ENCODE measurements around the gene FES.
A peak's percentile ranks its signal among the peaks of the same experiment; 100 is the strongest.

Gene FES

GRCh38 chr15:90941038-90941437 lies 56.7 kb downstream of the FES start:
- peak in 2 of 10 donors; percentile 2 to 50 for DNase-seq
- intact Hi-C loops (cut with DNase I): no loop called here

- intact Hi-C loops (cut with DNase I): no loop called here
- DNase-seq: peak in 2 of 10 donors; percentile 8 to 60
Observed at GRCh38 chr15:90942354-90943120, 58.2 kb downstream of the FES start.

- peak in 1 of 10 donors; percentile 9 for DNase-seq
- intact Hi-C loops (cut with DNase I): no loop called here
Observed at GRCh38 chr15:90945091-90945490, 60.8 kb downstream of the FES start.
